HL-60/S4 treated with phorbol 12-myristate 13-acetate at 8.2 ng/mL for 4 days and 3 days (cell line): ENCODE measurements around the gene C16orf78.

Source experiments
- in situ Hi-C: fragments of 300-500 bp; cut with MboI; formaldehyde crosslinking; loops from 2 replicates; pipeline ENCODE4 v1.15.0; 2022; ENCODE audit warnings: low sequenced_read_pairs

The C16orf78 gene

DNA sequence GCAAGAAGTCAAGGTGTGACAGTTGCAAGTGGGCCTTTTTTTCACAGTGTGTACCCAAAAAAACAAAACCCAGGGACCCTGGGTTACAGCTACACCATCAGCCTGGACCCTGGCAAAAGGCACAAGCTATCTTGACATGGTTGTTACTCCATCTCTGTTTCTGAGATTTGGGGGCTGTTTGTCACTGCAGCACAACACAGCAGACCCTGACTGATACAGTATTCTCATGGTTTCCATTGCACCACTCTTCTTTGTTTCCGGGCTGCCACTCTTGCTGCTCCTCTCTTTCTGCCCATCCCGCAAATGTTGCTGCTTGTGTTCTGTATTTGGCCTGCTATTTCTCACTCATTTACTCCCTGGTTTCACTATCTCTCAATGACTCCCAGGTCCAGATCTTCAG lies 55.2 kb downstream of the C16orf78 start:
- in situ Hi-C loops: no loop called here

DNA sequence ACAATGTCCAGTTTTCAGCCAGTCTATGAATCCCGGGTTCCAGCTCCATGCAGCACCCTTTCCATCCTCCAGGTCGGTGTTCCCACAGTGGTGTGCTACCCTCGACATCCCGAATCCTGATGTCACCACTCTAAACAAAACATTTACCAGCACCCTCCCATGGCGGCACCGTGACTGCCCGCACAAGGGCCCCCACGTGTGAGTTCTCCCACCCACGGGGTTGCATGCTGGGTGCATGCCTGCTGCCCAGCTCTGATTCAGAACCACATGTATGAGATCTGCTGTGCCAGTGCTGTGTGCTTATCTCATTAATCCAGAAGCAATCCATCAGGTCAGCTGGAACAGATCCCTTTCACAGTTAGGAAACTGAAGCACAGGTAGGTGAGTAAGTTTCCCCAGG lies 57.4 kb downstream of the C16orf78 start:
- in situ Hi-C loops: no loop called here

DNA sequence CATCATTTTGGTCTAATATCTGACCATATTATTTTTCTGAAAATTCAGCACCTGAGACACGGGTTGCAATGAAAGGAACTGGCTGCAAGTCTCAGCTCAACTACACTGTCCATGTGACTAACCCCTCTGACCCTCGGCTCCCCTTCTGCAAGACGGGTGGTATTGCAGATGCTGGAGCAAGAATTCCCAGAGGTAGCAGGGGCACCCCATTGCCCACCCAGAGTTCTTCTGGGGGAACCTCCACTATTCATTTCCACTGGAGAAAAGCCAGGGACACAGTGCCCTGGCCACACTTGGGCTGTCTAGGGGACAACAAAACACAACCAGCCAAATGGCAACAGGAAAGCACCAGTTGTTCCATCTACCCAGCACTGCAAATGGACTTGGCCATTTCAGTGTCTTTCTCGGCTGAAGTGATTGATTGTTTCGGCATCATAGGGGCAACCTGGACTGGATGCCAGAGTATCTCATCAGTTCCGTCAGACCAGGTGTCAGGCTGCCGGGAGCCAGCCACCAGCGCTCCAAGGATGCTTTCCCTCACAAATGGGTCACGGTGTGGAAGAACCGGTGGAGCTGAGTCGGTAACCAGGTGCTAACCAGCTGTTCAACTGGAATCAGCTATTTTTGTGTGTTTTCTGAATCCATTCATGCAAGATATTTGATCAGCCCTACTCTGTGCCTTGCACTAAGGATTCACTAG lies 58.1 kb downstream of the C16orf78 start:
- in situ Hi-C loops: no loop called here

DNA sequence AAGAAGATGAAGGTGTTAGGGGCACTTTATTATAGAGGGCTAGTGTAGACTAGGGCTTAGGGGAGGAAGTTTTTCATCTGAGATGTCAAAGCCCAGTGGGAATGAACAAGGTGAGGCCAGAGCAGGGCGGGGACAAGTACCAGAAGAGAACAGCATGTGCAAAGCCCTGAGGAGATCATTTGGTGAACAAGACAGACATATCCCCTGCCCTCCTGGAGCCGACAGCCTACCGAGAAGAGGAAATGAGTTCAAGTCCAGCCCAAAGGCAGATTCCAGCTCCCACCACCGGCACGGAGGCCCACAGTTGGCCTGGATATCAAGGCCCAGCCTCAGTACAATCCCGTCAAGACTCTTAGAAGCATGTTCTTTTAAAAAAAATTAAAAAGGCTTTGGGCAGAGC lies 61.1 kb downstream of the C16orf78 start:
- in situ Hi-C loops: no loop called here

DNA sequence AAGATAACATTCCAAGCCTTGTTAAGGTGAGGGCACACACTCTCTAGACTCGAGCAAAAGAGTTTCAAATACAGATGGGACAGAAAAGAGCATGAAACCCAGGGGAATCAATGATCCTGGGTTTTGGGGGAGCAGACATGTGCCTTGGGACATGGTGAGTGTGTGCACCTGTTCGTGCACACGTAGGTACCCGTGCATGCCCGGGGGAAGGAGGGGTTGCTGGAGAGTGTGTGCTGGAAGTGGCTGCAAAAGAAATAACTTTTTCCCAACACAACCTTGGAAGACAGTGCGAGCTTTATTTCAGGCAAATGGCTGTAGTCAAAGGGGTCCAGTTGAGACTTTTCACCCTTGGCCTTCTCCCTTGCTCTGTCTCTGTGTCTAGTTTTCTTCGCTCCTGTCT lies 62.6 kb downstream of the C16orf78 start:
- in situ Hi-C loops: no loop called here

DNA sequence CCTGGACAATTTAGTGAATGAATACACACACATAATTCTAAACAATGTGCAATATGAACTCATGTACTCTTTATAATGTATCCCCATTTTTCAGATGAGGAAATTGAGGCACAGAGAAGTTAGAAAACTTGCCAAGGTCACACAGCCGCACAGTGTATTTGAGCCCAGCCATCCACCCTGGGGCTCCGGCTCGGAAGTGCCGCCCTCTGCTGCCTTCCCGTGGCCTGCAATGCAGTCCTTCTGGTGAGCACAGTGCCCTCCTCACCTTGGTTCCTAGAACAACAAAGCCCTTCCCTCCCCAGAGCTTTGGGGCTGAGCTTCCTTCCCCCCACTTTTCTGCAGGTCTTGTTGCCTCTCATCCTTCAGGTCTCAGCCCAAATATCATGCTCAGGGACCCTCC lies 63.7 kb downstream of the C16orf78 start:
- in situ Hi-C loops: no loop called here

DNA sequence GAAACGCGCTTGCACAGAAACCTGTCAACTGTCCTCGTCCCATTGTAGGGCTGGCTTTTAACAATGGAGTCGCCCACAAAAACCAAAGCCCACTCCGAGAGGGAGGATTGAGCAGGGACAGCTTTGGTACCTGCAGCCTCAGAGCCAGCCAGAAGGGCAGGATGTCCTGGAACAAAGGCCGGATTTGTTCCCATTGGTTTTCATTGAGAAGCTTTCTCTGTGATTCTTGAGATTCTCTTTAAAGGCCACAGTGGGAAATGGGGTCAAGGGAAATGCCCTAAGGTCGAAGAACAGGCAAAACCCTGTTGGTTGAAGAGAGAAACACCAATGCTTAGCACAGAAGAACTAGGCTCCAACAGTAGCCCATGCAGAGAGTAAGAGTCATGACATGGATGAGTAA lies 65.4 kb downstream of the C16orf78 start:
- in situ Hi-C loops: no loop called here

DNA sequence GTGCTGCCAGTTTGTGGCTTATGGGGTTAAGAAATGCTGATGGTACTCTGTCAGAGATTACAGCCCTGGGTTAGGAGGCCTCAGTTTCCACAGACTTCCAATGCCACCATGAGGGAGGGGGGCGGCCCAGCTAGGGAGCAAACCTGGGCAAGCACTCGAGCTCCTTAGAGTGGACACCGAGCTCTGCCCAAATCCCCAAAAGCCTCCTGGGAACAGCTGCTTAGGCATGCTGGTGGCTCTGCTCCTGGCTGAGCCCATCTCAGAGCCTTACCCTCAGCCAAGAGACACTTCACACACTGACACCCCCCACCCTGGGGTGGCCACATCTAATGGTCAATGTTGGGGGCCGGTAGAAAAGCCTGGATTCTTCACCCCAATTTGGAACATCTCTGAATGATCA lies 66.1 kb downstream of the C16orf78 start:
- in situ Hi-C loops: no loop called here

DNA sequence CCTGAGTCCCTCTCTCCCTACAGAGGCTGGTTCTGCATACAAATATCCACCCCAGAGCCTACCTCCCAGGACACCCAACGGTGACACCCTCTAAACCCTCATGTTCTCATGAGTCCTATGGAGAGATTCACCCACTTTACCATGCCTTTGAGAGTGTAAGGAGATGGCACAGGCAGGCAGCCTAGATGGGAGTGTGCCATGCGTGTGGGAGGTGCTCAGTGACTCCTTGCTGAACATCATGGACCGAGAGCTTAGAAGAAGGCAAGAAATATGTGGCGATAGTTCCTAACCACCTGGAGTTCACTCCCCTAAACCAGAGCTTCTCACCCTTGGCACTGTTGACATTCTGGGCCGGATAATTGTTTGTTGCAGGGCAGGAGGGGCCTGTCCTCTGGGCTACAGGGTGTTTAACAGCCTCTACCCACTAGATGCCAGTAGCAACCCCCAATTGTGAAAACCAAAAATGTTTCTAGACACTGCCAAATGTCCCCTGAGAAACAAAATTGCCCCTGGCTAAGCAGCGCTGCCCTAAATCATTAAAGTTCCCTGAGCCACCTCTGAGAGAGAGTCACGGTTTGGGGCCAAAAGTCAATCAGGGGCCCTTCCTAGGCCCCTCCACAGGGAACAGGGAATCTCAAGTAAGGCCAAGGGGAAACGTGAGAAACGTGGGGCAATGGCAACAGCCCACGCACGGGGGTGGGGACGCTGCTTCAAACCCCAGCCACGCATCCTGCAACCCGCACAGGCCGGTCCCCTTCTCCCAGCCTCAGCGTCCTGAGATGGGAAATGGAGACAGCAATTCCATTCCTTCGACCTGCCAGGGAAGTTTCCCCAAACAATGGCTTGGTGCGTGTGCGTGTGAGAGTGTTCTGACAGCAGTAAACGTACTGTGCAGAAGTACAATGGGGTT lies 66.8 kb downstream of the C16orf78 start:
- in situ Hi-C loops: no loop called here

DNA sequence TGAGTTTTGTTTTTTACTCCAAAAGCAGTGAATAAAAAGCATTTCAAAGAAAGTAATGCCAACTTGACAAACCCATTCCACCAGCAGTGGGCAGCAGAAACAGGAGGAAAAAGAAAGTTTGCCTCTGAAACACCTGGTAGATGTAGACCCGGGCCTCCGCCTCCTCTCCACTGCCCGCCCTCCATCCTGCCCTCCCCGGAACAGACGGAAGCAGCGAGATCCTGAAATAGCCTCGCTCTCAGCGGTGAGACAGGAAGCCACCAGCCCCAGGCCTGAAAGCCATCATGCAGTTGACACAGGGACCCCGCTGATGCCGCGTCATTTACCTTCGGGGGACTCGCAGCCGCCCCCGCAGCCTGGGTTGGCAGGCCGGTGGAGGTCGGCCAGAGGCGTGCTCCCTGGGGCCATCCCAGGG lies 67.8 kb downstream of the C16orf78 start:
- in situ Hi-C loops: no loop called here

DNA sequence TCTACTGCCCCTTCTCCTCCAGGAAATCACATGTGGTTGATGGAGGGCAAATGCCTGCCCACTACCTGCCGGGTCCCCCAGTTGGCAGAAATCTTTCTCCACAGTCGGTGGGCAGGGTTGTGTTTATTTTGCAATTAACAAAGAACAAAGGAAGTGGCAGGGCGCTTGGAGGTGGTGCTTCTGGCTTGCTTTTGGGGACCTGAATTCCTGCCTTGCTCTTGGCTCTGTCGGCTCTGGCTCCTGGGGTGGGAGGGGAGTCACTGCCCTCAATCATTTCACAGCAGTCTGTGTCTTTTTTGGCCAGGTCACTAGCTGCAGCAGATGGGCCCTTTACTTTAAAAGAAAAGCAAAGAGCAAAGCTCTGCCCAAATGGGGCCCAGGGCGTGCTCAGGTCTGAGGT lies 69.2 kb downstream of the C16orf78 start:
- in situ Hi-C loops: no loop called here

DNA sequence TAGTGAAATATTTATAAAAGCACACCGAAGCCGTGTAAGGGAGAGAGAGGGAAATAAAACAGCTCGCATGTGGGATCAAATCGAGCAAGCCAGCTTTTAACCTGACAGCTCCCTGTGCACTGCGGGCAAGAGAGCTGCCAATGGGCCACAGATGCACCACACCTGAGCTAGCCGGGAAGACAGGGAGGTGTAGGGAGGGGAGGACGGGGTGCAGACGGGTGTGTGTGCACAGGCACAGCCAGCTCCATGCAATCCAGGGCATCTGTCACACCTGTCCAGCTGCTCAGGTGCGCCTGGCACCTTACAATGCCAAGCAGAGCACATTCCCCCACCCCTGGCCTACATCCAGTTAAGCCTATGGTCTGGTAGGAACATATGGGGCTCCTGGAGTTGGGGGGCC lies 70.0 kb downstream of the C16orf78 start:
- in situ Hi-C loops: no loop called here

DNA sequence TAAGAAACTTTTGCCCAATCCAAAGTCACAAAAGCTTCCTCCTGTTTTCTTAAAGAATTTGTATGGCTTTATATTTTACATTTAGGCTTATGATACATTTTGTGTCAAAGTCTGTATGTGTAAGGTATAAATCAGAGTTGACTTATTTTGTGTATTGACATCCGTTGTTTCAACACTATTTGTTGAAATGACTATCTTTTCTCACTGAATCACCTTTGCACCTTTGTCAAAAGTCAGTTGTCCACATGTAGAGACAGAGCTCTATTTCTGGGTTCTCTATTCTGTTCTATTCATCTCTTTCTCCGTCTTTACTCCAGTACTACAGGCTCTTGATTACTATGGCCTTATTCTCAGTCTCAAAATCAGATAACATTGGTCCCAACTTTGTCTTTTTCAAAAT lies 73.2 kb downstream of the C16orf78 start:
- in situ Hi-C loops: no loop called here
